ENCODE results near the gene BLTP3B. TPM values are rescaled to one million over a fixed set of nuclear protein-coding genes. Genes with fewer than 3 reads are reported as not detected.
"Not testable (repeated sequence)": the region's sequence is repeated elsewhere in the genome, so short reads cannot be mapped to it uniquely, and the experiment has no call there.

BLTP3B gene
- total RNA-seq = 8.3 and 10.5 TPM in 2 replicates

- DNase-seq (ENCODE audit: low read depth in 2 of 2) = peak; percentile 86 to 88
Observed at GRCh38 chr12:100142851-100143559, at the start of gene BLTP3B. Gene BLTP3B, minus strand, starts transcription at chr12:100142874. Its CDS starts 239 bp downstream, at chr12:100142635.

- DNase-seq (ENCODE audit: low read depth in 2 of 2) = no peak
Observed at GRCh38 chr12:100189636-100190394, 47.1 kb upstream of the BLTP3B start.

- not testable (repeated sequence) for DNase-seq (ENCODE audit: low read depth in 2 of 2)
Observed at GRCh38 chr12:100188888-100189635, 46.4 kb upstream of the BLTP3B start.

GRCh38 chr12:100187857-100188519 lies 45.3 kb upstream of the BLTP3B start:
- DNase-seq (ENCODE audit: low read depth in 2 of 2) = no peak

GRCh38 chr12:100187068-100187467 lies 44.4 kb upstream of the BLTP3B start:
- DNase-seq (ENCODE audit: low read depth in 2 of 2) = no peak

GRCh38 chr12:100186071-100186470 lies 43.4 kb upstream of the BLTP3B start:
- DNase-seq (ENCODE audit: low read depth in 2 of 2) = no peak

GRCh38 chr12:100185361-100185894 lies 42.8 kb upstream of the BLTP3B start:
- no peak for DNase-seq (ENCODE audit: low read depth in 2 of 2)

GRCh38 chr12:100184549-100185145 lies 42.0 kb upstream of the BLTP3B start:
- no peak for DNase-seq (ENCODE audit: low read depth in 2 of 2)

- DNase-seq (ENCODE audit: low read depth in 2 of 2) = no peak
Observed at GRCh38 chr12:100179252-100179651, 36.6 kb upstream of the BLTP3B start.

- not testable (repeated sequence) for DNase-seq (ENCODE audit: low read depth in 2 of 2)
Observed at GRCh38 chr12:100176493-100176892, 33.8 kb upstream of the BLTP3B start.

GRCh38 chr12:100174495-100174894 lies 31.8 kb upstream of the BLTP3B start:
- no peak for DNase-seq (ENCODE audit: low read depth in 2 of 2)

- DNase-seq (ENCODE audit: low read depth in 2 of 2) = no peak
Observed at GRCh38 chr12:100173111-100173510, 30.4 kb upstream of the BLTP3B start.

- DNase-seq (ENCODE audit: low read depth in 2 of 2) = no peak
Observed at GRCh38 chr12:100171248-100171647, 28.6 kb upstream of the BLTP3B start.

GRCh38 chr12:100170313-100170858 lies 27.7 kb upstream of the BLTP3B start:
- no peak for DNase-seq (ENCODE audit: low read depth in 2 of 2)

GRCh38 chr12:100169345-100169744 lies 26.7 kb upstream of the BLTP3B start:
- DNase-seq (ENCODE audit: low read depth in 2 of 2) = no peak

- DNase-seq (ENCODE audit: low read depth in 2 of 2) = no peak
Observed at GRCh38 chr12:100168562-100168961, 25.9 kb upstream of the BLTP3B start.

GRCh38 chr12:100166232-100166631 lies 23.6 kb upstream of the BLTP3B start:
- DNase-seq (ENCODE audit: low read depth in 2 of 2) = no peak

GRCh38 chr12:100165356-100165755 lies 22.7 kb upstream of the BLTP3B start:
- no peak for DNase-seq (ENCODE audit: low read depth in 2 of 2)

- DNase-seq (ENCODE audit: low read depth in 2 of 2) = no peak
Observed at GRCh38 chr12:100164153-100164704, 21.6 kb upstream of the BLTP3B start.

GRCh38 chr12:100163416-100164152 lies 20.9 kb upstream of the BLTP3B start:
- peak; percentile 47 to 55 for DNase-seq (ENCODE audit: low read depth in 2 of 2)
